Psoas muscle (tissue), 8 donors: ENCODE measurements around the gene TBC1D22A. TPM values are rescaled to one million over a fixed set of nuclear protein-coding genes. Genes with fewer than 3 reads are reported as not detected.

Source experiments
- ATAC-seq, 4 donors: fragments of 200-7000 bp; cut with Tn5 transposase; one replicate each; pipeline ENCODE4 v1.9.1; 2020; ENCODE audit warnings: moderate library complexity in 3 of 4, mild to moderate bottlenecking in 2 of 4
- DNase-seq, 2 donors: peaks; one replicate each; pipeline ENCODE4 v3.0.0-alpha.2; 2020
- H3K27ac ChIP-seq: fragments of 200-600 bp; one replicate; pipeline ENCODE4 v1.8.0; 2022
- H3K27me3 ChIP-seq, 3 donors: fragments of 200-600 bp in 1 of 3; one replicate each; pipeline versions ENCODE4 v1.6.1 to v1.8.0; 2013 to 2022; ENCODE audit warnings: low read length in 2 of 3, mild to moderate bottlenecking in 2 of 3, moderate library complexity in 1 of 3; ENCODE audit not compliant: insufficient read depth in 3 of 3
- H3K36me3 ChIP-seq, 2 donors: fragments of 200-600 bp in 1 of 2; one replicate each; pipeline versions ENCODE4 v1.6.1 to v1.8.0; 2013 to 2022; ENCODE audit warnings: low read depth in 1 of 2, mild to moderate bottlenecking in 1 of 2, moderate library complexity in 1 of 2; ENCODE audit not compliant: insufficient read depth in 1 of 2
- H3K4me1 ChIP-seq: fragments of 200-600 bp; one replicate; pipeline ENCODE4 v1.8.0; 2022
- H3K4me3 ChIP-seq: fragments of 200-600 bp; one replicate; pipeline ENCODE4 v1.8.0; 2022; ENCODE audit warnings: mild to moderate bottlenecking
- H3K9me3 ChIP-seq: fragments of 200-600 bp; one replicate; pipeline ENCODE4 v1.8.0; 2022
- CTCF ChIP-seq: fragments of 200-600 bp; IDR thresholded peaks from one replicate; pipeline ENCODE4 v1.8.0; 2022; ENCODE audit warnings: antibody characterized with exemption
- WGBS, 3 donors: extraction: QIAGEN DNeasy Blood & Tissue Kit; methylation state at CpG; one replicate each; pipeline versions ENCODE4 v1.1.6 to v1.1.7; 2013; 5-methylcytosine and 5-hydroxymethylcytosine counted together
- intact Hi-C, 2 donors: fragments of 100-400 bp; cut with DNase I; formaldehyde crosslinking; loops; one replicate each; pipeline versions ENCODE4 v1.11.0 to v1.14.2; 2022
- polyA plus RNA-seq, 3 donors: library from polyadenylated mRNA; stranded (reverse); fragments of 200-250 nt; gene quantifications; one replicate each; pipeline ENCODE4 v1.2.3, GENCODE V29; 2013
- total RNA-seq, 4 donors: library from RNA; stranded (reverse); fragmentation: NEBNext Ultra II Directional in 2 of 4; extraction: Animal tissue kit (Norgen Biotek cat#: 25700) in 2 of 4; gene quantifications; one replicate each; pipeline versions ENCODE4 v1.2.1 to v1.2.4, GENCODE V29; 2021 to 2023
- donor health status: healthy with polysubstance abuse.
- donor health status: DM: no; HTN: no; CAD: no; lungs with moderate emphysema.
- donor health status: Bipolar disorder and iron deficiency.
- donor health status: healthy.
- donor health status: DM: yes; HTN: yes; CAD: no.
- donor health status: DM: no; HTN: no; CAD: no.
- donor health status: DM: no; HTN: no; CAD: no.
- donor health status: DM: yes; HTN: yes; CAD: no.

TBC1D22A gene
- total and polyA plus RNA-seq, 7 donors: 11.7 to 25.0 (median 18.9) TPM

- H3K27ac ChIP-seq: no peak overlapping the region
- intact Hi-C loops: no loop called here
- DNase-seq (no peak), ATAC-seq (no peak)
- H3K27me3 ChIP-seq: no peaks in the 10 kb centered on the region
- WGBS, 3 donors: 82 to 90% (median 89%) methylated on average over 12 to 13 of the region's 13 CpGs
- H3K9me3 ChIP-seq: no peaks in the 10 kb centered on the region
- no peaks in the 10 kb centered on the region for H3K36me3 ChIP-seq
- TF ChIP-seq CTCF: no peak
- H3K4me3 ChIP-seq: no peak overlapping the region
- no peaks in the 10 kb centered on the region for H3K4me1 ChIP-seq
Observed at GRCh38 chr22:47132428-47132825, 370.0 kb downstream of the TBC1D22A start.

- ATAC-seq (no peak), DNase-seq (no peak)
- Histone ChIP-seq H3K4me3 (no peak overlapping the region), H3K4me1 (no peaks in the 10 kb centered on the region), H3K9me3 (no peaks in the 10 kb centered on the region), H3K36me3 (no peaks in the 10 kb centered on the region), H3K27me3 (no peaks in the 10 kb centered on the region), H3K27ac (no peak overlapping the region)
- intact Hi-C loops: no loop called here
- WGBS, 3 donors: 86 to 88% (median 87%) methylated on average over 25 of the region's 25 CpGs
- no peak for TF ChIP-seq CTCF
Observed at GRCh38 chr22:47133061-47133969, 370.9 kb downstream of the TBC1D22A start.

DNA sequence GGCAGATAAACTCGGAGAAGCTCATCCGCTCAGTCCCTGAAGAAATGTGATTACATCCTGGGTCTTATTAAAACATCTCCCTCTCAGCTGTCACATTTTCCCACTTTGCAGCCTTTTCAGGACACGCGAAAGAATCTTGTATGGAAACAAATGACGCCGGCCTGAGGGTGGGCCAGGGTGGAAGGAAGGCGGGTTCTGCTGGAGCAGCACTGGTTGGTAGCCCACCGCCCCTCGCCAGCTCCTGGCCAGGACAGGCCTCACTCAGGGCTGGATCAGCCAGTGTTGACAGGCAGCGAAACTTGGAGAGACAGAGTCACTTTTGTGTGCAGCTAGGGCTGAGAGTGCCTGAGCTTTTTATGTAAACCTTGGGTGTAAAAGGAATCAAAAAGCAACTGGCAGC lies 371.8 kb downstream of the TBC1D22A start:
- no peaks in the 10 kb centered on the region for H3K27me3 ChIP-seq
- H3K4me3 ChIP-seq: no peak overlapping the region
- 79 to 93% (median 90%) methylated on average over 10 of the region's 10 CpGs for WGBS, 3 donors
- H3K27ac ChIP-seq: no peak overlapping the region
- H3K4me1 ChIP-seq: no peaks in the 10 kb centered on the region
- no peak for TF ChIP-seq CTCF
- no peaks in the 10 kb centered on the region for H3K9me3 ChIP-seq
- DNase-seq (no peak), ATAC-seq (no peak)
- intact Hi-C loops: no loop called here
- no peaks in the 10 kb centered on the region for H3K36me3 ChIP-seq

DNA sequence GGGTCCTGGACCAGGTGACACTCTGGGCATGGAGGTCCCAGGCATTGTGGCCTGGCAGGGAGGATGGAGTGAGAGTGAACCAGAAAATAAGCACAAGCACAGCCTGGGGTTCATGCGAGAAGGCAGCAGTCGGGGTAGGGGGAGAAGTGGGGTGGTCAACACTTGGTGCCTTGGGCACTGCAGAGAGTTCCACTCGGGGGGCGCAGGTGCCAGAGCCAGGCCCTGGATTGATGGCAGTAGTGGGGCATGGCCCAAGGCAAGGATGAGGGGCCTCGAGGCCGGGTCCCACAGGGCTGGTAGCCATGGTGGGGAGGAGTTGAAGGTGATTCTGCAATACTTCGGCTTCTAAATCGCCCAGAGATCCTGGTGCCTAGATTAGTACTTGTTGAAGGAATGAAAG lies 372.9 kb downstream of the TBC1D22A start:
- Histone ChIP-seq H3K36me3 (no peaks in the 10 kb centered on the region), H3K9me3 (no peaks in the 10 kb centered on the region), H3K27ac (no peak overlapping the region), H3K4me1 (no peaks in the 10 kb centered on the region), H3K27me3 (no peaks in the 10 kb centered on the region), H3K4me3 (no peak overlapping the region)
- DNase-seq: no peak
- TF ChIP-seq CTCF: no peak
- ATAC-seq: no peak
- intact Hi-C loops: no loop called here
- 85 to 91% (median 86%) methylated on average over 8 of the region's 8 CpGs for WGBS, 3 donors
